Fibroblast of skin of left quadriceps (primary cell): ENCODE data around the gene PRKRIP1.
A peak's percentile ranks its signal among the peaks of the same experiment; 100 is the strongest.
"Not testable (repeated sequence)": the region's sequence is repeated elsewhere in the genome, so short reads cannot be mapped to it uniquely, and the experiment has no call there.

Source experiments
- DNase-seq, 2 experiments: peaks; one replicate each; pipeline ENCODE4 v3.0.0-alpha.2; 2013; ENCODE audit warnings: low read depth in 2 of 2

Gene PRKRIP1

GRCh38 chr7:102431617-102432298, 35.6 kb downstream of the PRKRIP1 start:
- DNase-seq: no peak

GRCh38 chr7:102432442-102433218, 36.5 kb downstream of the PRKRIP1 start:
- DNase-seq: no peak

GRCh38 chr7:102433219-102434038, 37.3 kb downstream of the PRKRIP1 start, which contains the start of gene ORAI2:
Gene ORAI2 (plus strand): TSS chr7:102433575. CDS start chr7:102438957, 5,382 bp downstream.
- DNase-seq: peak; percentile 40 to 45

- no peak for DNase-seq
Observed at GRCh38 chr7:102434039-102434486, 37.9 kb downstream of the PRKRIP1 start.

- DNase-seq: no peak
Observed at GRCh38 chr7:102436118-102436517, 40.0 kb downstream of the PRKRIP1 start.

- peak; percentile 36 to 37 for DNase-seq
Observed at GRCh38 chr7:102439963-102440795, 44.0 kb downstream of the PRKRIP1 start.

GRCh38 chr7:102444961-102445673, 49.0 kb downstream of the PRKRIP1 start:
- no peak for DNase-seq

GRCh38 chr7:102445674-102446071, 49.5 kb downstream of the PRKRIP1 start:
- no peak for DNase-seq

GRCh38 chr7:102446387-102447156, 50.4 kb downstream of the PRKRIP1 start:
- DNase-seq: no peak

GRCh38 chr7:102447311-102447710, 51.1 kb downstream of the PRKRIP1 start:
- no peak for DNase-seq

GRCh38 chr7:102449136-102449535, 53.0 kb downstream of the PRKRIP1 start:
- no peak for DNase-seq

GRCh38 chr7:102450242-102450641, 54.1 kb downstream of the PRKRIP1 start:
- DNase-seq: no peak

GRCh38 chr7:102451371-102452054, 55.4 kb downstream of the PRKRIP1 start:
- no peak for DNase-seq

GRCh38 chr7:102452451-102452850, 56.3 kb downstream of the PRKRIP1 start:
- DNase-seq: no peak

GRCh38 chr7:102453319-102453718, 57.2 kb downstream of the PRKRIP1 start:
- DNase-seq: no peak

- no peak for DNase-seq
Observed at GRCh38 chr7:102454468-102454867, 58.3 kb downstream of the PRKRIP1 start.

GRCh38 chr7:102454932-102455331, 58.8 kb downstream of the PRKRIP1 start:
- DNase-seq: not testable (repeated sequence)

GRCh38 chr7:102455596-102455995, 59.4 kb downstream of the PRKRIP1 start:
- no peak for DNase-seq

GRCh38 chr7:102456327-102456726, 60.2 kb downstream of the PRKRIP1 start:
- peak; percentile 9 to 18 for DNase-seq
